GM12878 (cell line): ENCODE data around the gene RAB33A. TPM values are rescaled to one million over a fixed set of nuclear protein-coding genes. Genes with fewer than 3 reads are reported as not detected.
A peak's percentile ranks its signal among the peaks of the same experiment; 100 is the strongest.

Experiments used
- ATAC-seq: fragments of 200-7000 bp; cut with Tn5 transposase; 3 replicates; pipeline ENCODE4 v1.9.1; 2020; ENCODE audit warnings: mild to moderate bottlenecking, moderate library complexity
- BruUV-seq: library from RNA; stranded (reverse); fragments of 400-500 nt; replicated peaks from 2 replicates; lab custom pipeline; 2021; lab: Mats Ljungman, UMichigan
- CTCF ChIA-PET: fragments of 300-600 bp; sonication (Branson Sonifier 250); formaldehyde crosslinking; extraction: SDS; loops from one replicate; lab custom pipeline; 2021; ENCODE audit warnings: inconsistent platforms; lab: Yijun Ruan, JAX
- POLR2A ChIA-PET: fragments of 350-600 bp; formaldehyde crosslinking; extraction: SDS; loops from one replicate; lab custom pipeline; 2021; ENCODE audit warnings: inconsistent platforms; lab: Charles Lee
- RAD21 ChIA-PET: fragments of 300-600 bp; sonication (Branson Sonifier 250); formaldehyde crosslinking; loops from one replicate; lab custom pipeline; 2023; ENCODE audit warnings: antibody characterized with exemption; ENCODE audit not compliant: unreplicated experiment; lab: Charles Lee
- SMC1A ChIA-PET: fragments of 300-600 bp; sonication (Branson Sonifier 250); formaldehyde crosslinking; loops from one replicate; lab custom pipeline; 2023; ENCODE audit not compliant: unreplicated experiment, uncharacterized antibody; lab: Charles Lee
- DNase-seq: peaks from one replicate; pipeline ENCODE4 v3.0.0-alpha.2; 2011; ENCODE audit warnings: low read depth, low spot score
- FAIRE-seq: peaks from 3 replicates; lab custom pipeline; 2011; peaks lifted over from hg19 to GRCh38; lab: Jason Lieb, UNC
- H2AFZ ChIP-seq: 2 replicates; pipeline ENCODE4 v1.6.0; 2011; ENCODE audit warnings: low read depth, low read length, control low read depth; ENCODE audit not compliant: control insufficient read depth
- H3K27ac ChIP-seq: 2 replicates; pipeline ENCODE4 v1.5.1; 2011; ENCODE audit warnings: control low read depth; ENCODE audit not compliant: control insufficient read depth, insufficient read depth
- H3K27me3 ChIP-seq, 2 experiments: replicated peaks in 1 of 2; 2 replicates each; pipeline versions ENCODE4 v1.6.0 to v1.6.1; 2011; ENCODE audit warnings: low read length in 1 of 2; ENCODE audit not compliant: control insufficient read depth in 2 of 2, insufficient read depth in 2 of 2
- H3K36me3 ChIP-seq, 2 experiments: 2 replicates each; pipeline ENCODE4 v1.5.1; 2011; ENCODE audit warnings: low read length in 1 of 2; ENCODE audit not compliant: control insufficient read depth in 2 of 2, insufficient read depth in 2 of 2
- H3K4me1 ChIP-seq: 2 replicates; pipeline ENCODE4 v1.6.1; 2011; ENCODE audit warnings: mild to moderate bottlenecking, low read length, moderate library complexity, mixed read lengths; ENCODE audit not compliant: control insufficient read depth, insufficient read depth
- H3K4me2 ChIP-seq: 2 replicates; pipeline ENCODE4 v1.6.0; 2011; ENCODE audit warnings: control low read depth; ENCODE audit not compliant: control insufficient read depth, insufficient read depth
- H3K4me3 ChIP-seq: fragments of 200-600 bp; sonication (generic); 2 replicates; pipeline ENCODE4 v1.5.1; 2016
- H3K79me2 ChIP-seq: 2 replicates; pipeline ENCODE4 v1.6.0; 2011; ENCODE audit warnings: low read length; ENCODE audit not compliant: control insufficient read depth, insufficient read depth
- H3K9ac ChIP-seq: 2 replicates; pipeline ENCODE4 v1.8.0; 2011; ENCODE audit warnings: low read length, control low read depth, mixed read lengths; ENCODE audit not compliant: control insufficient read depth, insufficient read depth
- H3K9me3 ChIP-seq: replicated peaks from 3 replicates; pipeline ENCODE4 v1.5.1; 2011; ENCODE audit warnings: mild to moderate bottlenecking, low read length; ENCODE audit not compliant: control insufficient read depth, insufficient read depth
- H4K20me1 ChIP-seq: 2 replicates; pipeline ENCODE4 v1.6.0; 2011; ENCODE audit not compliant: control insufficient read depth, insufficient read depth
- ATF3 ChIP-seq: IDR thresholded peaks from 2 replicates; pipeline ENCODE4 v1.6.1; 2011; ENCODE audit warnings: low read depth, mild to moderate bottlenecking, low read length, moderate library complexity, borderline replicate concordance; ENCODE audit errors: extremely low read depth
- ATF7 ChIP-seq: fragments of 450-650 bp; IDR thresholded peaks from 2 replicates; pipeline ENCODE4 v1.6.1; 2016; ENCODE audit warnings: low read depth, mild to moderate bottlenecking
- BCLAF1 ChIP-seq: fragments of 450-650 bp; IDR thresholded peaks from 2 replicates; pipeline ENCODE4 v1.6.1; 2017; ENCODE audit warnings: antibody characterized with exemption, mild to moderate bottlenecking, moderate library complexity
- CREB1 ChIP-seq: IDR thresholded peaks from 2 replicates; pipeline ENCODE4 v1.6.1; 2012; ENCODE audit warnings: low read depth, mild to moderate bottlenecking, inconsistent platforms
- HCFC1 ChIP-seq: fragments of 150-350 bp; IDR thresholded peaks from 2 replicates; pipeline ENCODE4 v1.6.1; 2014; ENCODE audit warnings: low read length
- IRF4 ChIP-seq: IDR thresholded peaks from 2 replicates; pipeline ENCODE4 v1.6.1; 2011; ENCODE audit warnings: low read depth, low read length
- NFYB ChIP-seq: IDR thresholded peaks from 2 replicates; pipeline ENCODE4 v1.6.1; 2011; ENCODE audit warnings: low read depth, mild to moderate bottlenecking, low read length, improper control_type of control experiment, moderate library complexity; ENCODE audit not compliant: insufficient read depth
- PBX3 ChIP-seq: IDR thresholded peaks from 2 replicates; pipeline ENCODE4 v1.6.1; 2011; ENCODE audit warnings: mild to moderate bottlenecking, low read depth, low read length, moderate library complexity; ENCODE audit not compliant: insufficient replicate concordance
- RUNX3 ChIP-seq: IDR thresholded peaks from 2 replicates; pipeline ENCODE4 v1.6.1; 2012; ENCODE audit warnings: low read length, inconsistent platforms
- SIN3A ChIP-seq: IDR thresholded peaks from 2 replicates; pipeline ENCODE4 v1.6.1; 2012; ENCODE audit warnings: low read depth, low read length, improper control_type of control experiment
- SPI1 ChIP-seq: IDR thresholded peaks from 2 replicates; pipeline ENCODE4 v1.6.1; 2011; ENCODE audit warnings: low read depth, mild to moderate bottlenecking, low read length, moderate library complexity, borderline replicate concordance; ENCODE audit not compliant: insufficient read depth
- SREBF2 ChIP-seq: IDR thresholded peaks from 2 replicates; pipeline ENCODE4 v1.6.1; 2012; ENCODE audit warnings: mild to moderate bottlenecking, low read length
- TBL1XR1 ChIP-seq: IDR thresholded peaks from 2 replicates; pipeline ENCODE4 v1.6.1; 2012; ENCODE audit warnings: low read depth, low read length, improper control_type of control experiment
- ZBTB4 ChIP-seq: fragments of 450-650 bp; formaldehyde crosslinking; IDR thresholded peaks from 2 replicates; pipeline ENCODE4 v1.4.0; 2022; ENCODE audit warnings: mild to moderate bottlenecking, moderate library complexity
- ZZZ3 ChIP-seq: IDR thresholded peaks from 2 replicates; pipeline ENCODE4 v1.6.1; 2011; ENCODE audit warnings: low read depth; ENCODE audit not compliant: control insufficient read depth, insufficient read length
- WGBS: methylation state at CpG from one replicate; pipeline ENCODE4 v1.1.6; 2016; ENCODE audit warnings: low lambda C conversion rate; ENCODE audit not compliant: insufficient replicate concordance, insufficient coverage; ENCODE audit errors: missing lambda C conversion rate; 5-methylcytosine and 5-hydroxymethylcytosine counted together
- in situ Hi-C: fragments of 300-500 bp; cut with MboI; formaldehyde crosslinking; loops from 9 replicates; pipeline ENCODE4 v1.14.3; 2018; ENCODE audit warnings: mixed read lengths
- intact Hi-C: fragments of 100-400 bp; cut with micrococcal nuclease; formaldehyde crosslinking; loops from one replicate; pipeline ENCODE4 v1.14.2; 2022; ENCODE audit not compliant: unreplicated experiment
- polyA plus RNA-seq, 11 experiments: library from polyadenylated mRNA; depleted of rRNA in 4 of 11; unstranded in 6 of 11; stranded (reverse) in 5 of 11; fragments of >200 nt; fragmentation: Nextera tagmentation in 4 of 11; fragmentation: Illumina TruSeq in 1 of 11; extraction: Ambion mirVana in 4 of 11; extraction: Trizol in 1 of 11; gene quantifications; 1 replicate in 1 of 11; 2 replicates in 10 of 11; pipeline versions ENCODE4 v1.2.1 to v1.2.3, GENCODE V29; 2011 to 2016; ENCODE audit warnings: inconsistent platforms in 2 of 11, missing spikeins in 2 of 11, low read depth in 1 of 11
- total RNA-seq, 4 experiments: library from RNA; depleted of rRNA in 3 of 4; stranded (reverse); fragments of >200 nt in 3 of 4; fragmentation: Illumina TruSeq in 1 of 4; extraction: Trizol in 1 of 4; gene quantifications; 2 replicates each; pipeline versions ENCODE4 v1.2.1 to v1.2.3, GENCODE V29; 2013 to 2021

Gene RAB33A
- total and polyA plus RNA-seq, 10 of the 15 experiments (the other 5 are each of a cell fraction or from before 2014, with no cell fraction given): 6.3 to 67.3 (median 33.4) TPM

- peak overlapping the region; percentile 75 for H3K9ac ChIP-seq
- peaks cover 54% of the 10 kb centered on the region for H3K79me2 ChIP-seq
- peak; percentile 76 for TF ChIP-seq RUNX3
- TF ChIP-seq PBX3: peak; percentile 61
- TF ChIP-seq HCFC1: no peak
- no peak for TF ChIP-seq ATF3
- no peak for TF ChIP-seq IRF4
- peak; percentile 32; the same call in 1 of the 2 replicates for TF ChIP-seq CREB1
- no peak for TF ChIP-seq TBL1XR1
- 0 out of 2 replicates have a peak, but pooled peaks have one; percentile 30 for TF ChIP-seq ATF7
- no peak for TF ChIP-seq ZBTB4 (CRISPR knock-in tag)
- TF ChIP-seq SREBF2: no peak
- TF ChIP-seq BCLAF1: no peak
- TF ChIP-seq NFYB: no peak
- TF ChIP-seq SPI1: peak; percentile 39; the same call in 1 of the 2 replicates
- peak; percentile 51; the same call in 1 of the 2 replicates for TF ChIP-seq SIN3A
- no peak for TF ChIP-seq ZZZ3
These were observed 1.6 kb downstream of the RAB33A start for GRCh38 chrX:130173190-130173895.

More at GRCh38 chrX:130173190-130173895, 1.6 kb downstream of the RAB33A start:
- peak; percentile 54 for ATAC-seq
- BruUV-seq: TSS peak; percentile 58
- Histone ChIP-seq H3K4me3 (peak overlapping the region; percentile 80), H3K9me3 (no peaks in the 10 kb centered on the region), H3K36me3 (no peaks in the 10 kb centered on the region), H2AFZ (peak overlapping the region; percentile 33), H3K27me3 (no peaks in the 10 kb centered on the region), H4K20me1 (no peaks in the 10 kb centered on the region), H3K27ac (peak overlapping the region; percentile 84), H3K4me1 (peaks cover 17% of the 10 kb centered on the region), H3K4me2 (peak overlapping the region; percentile 78)
- ChIA-PET RAD21 (interaction anchor here (0.8 to 3.1 kb wide), 7 partner anchors 14 to 243 kb away, joined by 3 to 13 read pairs (median 4); no protein-coding TSS in a partner anchor), CTCF (interaction anchor here (1.4 to 5.7 kb wide), 5 partner anchors 13 to 95 kb away, joined by 5 to 30 read pairs (median 7); no protein-coding TSS in a partner anchor), SMC1A (interaction anchor here (0.6 to 2.1 kb wide), 6 partner anchors 12 to 288 kb away, joined by 3 to 10 read pairs (median 6); no protein-coding TSS in a partner anchor), POLR2A (interaction anchor here (0.6 to 2.0 kb wide), 9 partner anchors 8 to 392 kb away, joined by 3 to 18 read pairs (median 4); partner anchors contain the start of gene AIFM1)
- DNase-seq: peak; percentile 56
- in situ Hi-C loops (loop anchor here (10.0 kb wide), 1 partner anchor 89 kb away; no protein-coding TSS in a partner anchor), intact Hi-C loops (loop anchor here (5.0 to 10.0 kb wide), 4 partner anchors 51 to 399 kb away; partner anchors contain the start of gene SASH3)
- peak; percentile 72 for FAIRE-seq
- 13% methylated on average over 7 of the region's 7 CpGs for WGBS
